ENCODE results near the gene KBTBD12.

The KBTBD12 gene

GRCh38 chr3:127953091-127954035, 38.3 kb downstream of the KBTBD12 start:
- peak; percentile 61 for DNase-seq (ENCODE audit: low read depth)

- DNase-seq (ENCODE audit: low read depth), result no peak
These were observed 39.6 kb downstream of the KBTBD12 start for GRCh38 chr3:127954640-127955039.

GRCh38 chr3:127955728-127956127, 40.7 kb downstream of the KBTBD12 start:
- DNase-seq (ENCODE audit: low read depth), result no peak

- no peak for DNase-seq (ENCODE audit: low read depth)
These were observed 44.0 kb downstream of the KBTBD12 start for GRCh38 chr3:127959041-127959440.

GRCh38 chr3:127959873-127960272, 44.8 kb downstream of the KBTBD12 start:
- peak; percentile 49 for DNase-seq (ENCODE audit: low read depth)

- no peak for DNase-seq (ENCODE audit: low read depth)
These were observed 45.5 kb downstream of the KBTBD12 start for GRCh38 chr3:127960421-127960965.

GRCh38 chr3:127961124-127961523, 46.1 kb downstream of the KBTBD12 start:
- DNase-seq (ENCODE audit: low read depth), result no peak

GRCh38 chr3:127961963-127962362, 46.9 kb downstream of the KBTBD12 start:
- DNase-seq (ENCODE audit: low read depth), result peak; percentile 80

- no peak for DNase-seq (ENCODE audit: low read depth)
These were observed 47.9 kb downstream of the KBTBD12 start for GRCh38 chr3:127962937-127963336.

- DNase-seq (ENCODE audit: low read depth), result no peak
These were observed 49.0 kb downstream of the KBTBD12 start for GRCh38 chr3:127964053-127964452.

GRCh38 chr3:127964816-127965215, 49.8 kb downstream of the KBTBD12 start:
- DNase-seq (ENCODE audit: low read depth), result no peak

- DNase-seq (ENCODE audit: low read depth), result no peak
These were observed 52.3 kb downstream of the KBTBD12 start for GRCh38 chr3:127967316-127967715.

GRCh38 chr3:127970966-127971592, 56.0 kb downstream of the KBTBD12 start:
- DNase-seq (ENCODE audit: low read depth), result peak; percentile 68

GRCh38 chr3:127974226-127974625, 59.2 kb downstream of the KBTBD12 start:
- no peak for DNase-seq (ENCODE audit: low read depth)

- no peak for DNase-seq (ENCODE audit: low read depth)
These were observed 60.4 kb downstream of the KBTBD12 start for GRCh38 chr3:127975153-127976029.

- peak; percentile 51 for DNase-seq (ENCODE audit: low read depth)
These were observed 63.6 kb downstream of the KBTBD12 start for GRCh38 chr3:127978636-127979035.

GRCh38 chr3:127979473-127979872, 64.4 kb downstream of the KBTBD12 start:
- no peak for DNase-seq (ENCODE audit: low read depth)

- DNase-seq (ENCODE audit: low read depth), result no peak
These were observed 66.1 kb downstream of the KBTBD12 start for GRCh38 chr3:127981097-127981496.

GRCh38 chr3:127982155-127982554, 67.1 kb downstream of the KBTBD12 start:
- no peak for DNase-seq (ENCODE audit: low read depth)

GRCh38 chr3:127984241-127984975, 69.4 kb downstream of the KBTBD12 start:
- DNase-seq (ENCODE audit: low read depth), result peak; percentile 88

GRCh38 chr3:127985216-127985615, 70.2 kb downstream of the KBTBD12 start:
- peak; percentile 53 for DNase-seq (ENCODE audit: low read depth)
